ENCODE results near the gene ANO3. TPM values are rescaled to one million over a fixed set of nuclear protein-coding genes. Genes with fewer than 3 reads are reported as not detected.

ANO3 gene
- total RNA-seq, 6 experiments from 2014 or later = 0.02 to 0.10 (median 0.05) TPM; not detected in 1

- no peak for TF ChIP-seq CTCF (IDR thresholded peaks at IDR 0.05)
- no peak for DNase-seq
- Mint-ChIP-seq H3K27ac (no peak overlapping the region), H3K4me3 (no peak overlapping the region), H3K9me3 (no peaks in the 10 kb centered on the region), H3K36me3 (ENCODE audit: low read depth) (no peaks in the 10 kb centered on the region), H3K4me1 (ENCODE audit: low read depth) (no peaks in the 10 kb centered on the region), H3K27me3 (ENCODE audit: insufficient read depth) (peaks cover 2% of the 10 kb centered on the region; the same call in 1 of the 2 replicates)
Observed at GRCh38 chr11:26676641-26677040, 344.7 kb downstream of the ANO3 start.

GRCh38 chr11:26677566-26677965 is 345.6 kb downstream of the ANO3 start:
- no peak overlapping the region for H3K27ac Mint-ChIP-seq

GRCh38 chr11:26687351-26687750 is 355.4 kb downstream of the ANO3 start:
- Mint-ChIP-seq H3K9me3 (no peaks in the 10 kb centered on the region), H3K27ac (no peak overlapping the region), H3K4me1 (ENCODE audit: low read depth) (no peaks in the 10 kb centered on the region), H3K36me3 (ENCODE audit: low read depth) (no peaks in the 10 kb centered on the region), H3K4me3 (no peak overlapping the region), H3K27me3 (ENCODE audit: insufficient read depth) (peaks cover 9% of the 10 kb centered on the region)
- no peak for DNase-seq
- no peak for TF ChIP-seq CTCF (IDR thresholded peaks at IDR 0.05)

More at GRCh38 chr11:26677566-26677965, 345.6 kb downstream of the ANO3 start:
- Mint-ChIP-seq H3K9me3 (no peaks in the 10 kb centered on the region), H3K4me3 (no peak overlapping the region), H3K27me3 (ENCODE audit: insufficient read depth) (peaks cover 2% of the 10 kb centered on the region; the same call in 1 of the 2 replicates), H3K4me1 (ENCODE audit: low read depth) (no peaks in the 10 kb centered on the region), H3K36me3 (ENCODE audit: low read depth) (no peaks in the 10 kb centered on the region)
- no peak for DNase-seq
- TF ChIP-seq CTCF (IDR thresholded peaks at IDR 0.05) = no peak

GRCh38 chr11:26688701-26689100 is 356.8 kb downstream of the ANO3 start:
- no peak for DNase-seq
- no peak overlapping the region for H3K27ac Mint-ChIP-seq
- H3K9me3 Mint-ChIP-seq = no peaks in the 10 kb centered on the region
- H3K27me3 Mint-ChIP-seq (ENCODE audit: insufficient read depth) = peaks cover 9% of the 10 kb centered on the region
- H3K4me3 Mint-ChIP-seq = no peak overlapping the region
- H3K36me3 Mint-ChIP-seq (ENCODE audit: low read depth) = no peaks in the 10 kb centered on the region
- no peaks in the 10 kb centered on the region for H3K4me1 Mint-ChIP-seq (ENCODE audit: low read depth)
- no peak for TF ChIP-seq CTCF (IDR thresholded peaks at IDR 0.05)

- H3K36me3 Mint-ChIP-seq (ENCODE audit: low read depth) = no peaks in the 10 kb centered on the region
- no peak for TF ChIP-seq CTCF (IDR thresholded peaks at IDR 0.05)
- H3K9me3 Mint-ChIP-seq = no peaks in the 10 kb centered on the region
- H3K4me1 Mint-ChIP-seq (ENCODE audit: low read depth) = no peaks in the 10 kb centered on the region
- DNase-seq = no peak
- H3K27me3 Mint-ChIP-seq (ENCODE audit: insufficient read depth) = peaks cover 8% of the 10 kb centered on the region
- no peak overlapping the region for H3K4me3 Mint-ChIP-seq
- H3K27ac Mint-ChIP-seq = no peak overlapping the region
Observed at GRCh38 chr11:26696330-26696729, 364.4 kb downstream of the ANO3 start.

GRCh38 chr11:26698224-26698623 is 366.3 kb downstream of the ANO3 start:
- no peaks in the 10 kb centered on the region for H3K9me3 Mint-ChIP-seq
- no peak for TF ChIP-seq CTCF (IDR thresholded peaks at IDR 0.05)
- no peak for DNase-seq
- H3K36me3 Mint-ChIP-seq (ENCODE audit: low read depth) = no peaks in the 10 kb centered on the region
- peaks cover 8% of the 10 kb centered on the region for H3K27me3 Mint-ChIP-seq (ENCODE audit: insufficient read depth)
- H3K4me3 Mint-ChIP-seq = no peak overlapping the region
- no peak overlapping the region for H3K27ac Mint-ChIP-seq
- no peaks in the 10 kb centered on the region for H3K4me1 Mint-ChIP-seq (ENCODE audit: low read depth)

All from HFFc6 (cell line).